NCI-H2029 treated with DMSO at 0.1 percent for 48 hours (cell line): ENCODE measurements around the gene CDH4.

Experiments used
- DNase-seq: peaks from one replicate; lab custom pipeline; 2025; lab: John Stamatoyannopoulos, UW

CDH4 gene

DNA sequence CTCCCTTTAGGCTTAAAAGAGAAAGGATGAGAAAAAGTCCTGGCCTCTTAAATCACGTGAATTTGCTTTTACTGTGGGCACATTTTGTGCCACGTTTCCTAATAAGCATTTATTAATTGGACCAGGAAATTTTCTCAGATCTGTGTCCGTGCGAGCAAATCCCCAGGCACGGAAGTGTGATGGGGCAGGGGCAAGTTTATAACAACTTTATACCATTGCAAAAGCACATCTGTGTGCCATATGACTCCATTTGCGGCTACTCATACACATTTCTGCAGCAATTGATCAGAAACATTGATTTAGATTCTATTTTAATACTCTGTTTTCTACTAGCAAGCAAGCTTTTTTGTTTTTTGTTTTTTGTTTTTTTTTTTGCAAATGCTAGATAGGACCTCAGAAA lies 440.4 kb downstream of the CDH4 start:
- DNase-seq: no peak

DNA sequence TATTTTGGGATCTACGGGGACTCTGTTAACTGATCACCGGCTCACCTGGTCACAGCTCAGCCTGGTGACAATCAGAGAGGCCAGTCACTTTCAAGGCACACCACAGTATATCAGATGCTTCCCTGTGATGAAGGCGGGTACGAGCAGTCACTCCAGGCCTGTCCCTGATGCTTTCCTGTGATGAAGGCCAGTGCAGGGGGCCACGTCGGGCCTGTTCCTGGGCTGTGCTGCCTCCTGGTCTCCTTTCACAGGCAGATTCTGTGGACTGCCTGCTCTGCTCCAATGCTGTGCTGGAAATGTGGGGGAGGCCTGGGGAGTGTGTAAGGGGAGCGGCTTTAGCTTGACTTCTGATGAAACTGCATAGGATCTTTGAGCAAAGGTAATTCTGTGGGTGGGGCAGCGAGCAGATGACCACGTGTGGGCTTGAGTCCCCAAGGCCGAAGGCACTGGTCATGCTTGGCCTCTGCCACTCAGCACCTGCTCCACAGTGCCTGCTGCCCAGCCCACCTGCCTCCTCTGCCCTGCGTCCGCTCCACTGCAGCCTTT lies 441.1 kb downstream of the CDH4 start:
- DNase-seq: no peak

DNA sequence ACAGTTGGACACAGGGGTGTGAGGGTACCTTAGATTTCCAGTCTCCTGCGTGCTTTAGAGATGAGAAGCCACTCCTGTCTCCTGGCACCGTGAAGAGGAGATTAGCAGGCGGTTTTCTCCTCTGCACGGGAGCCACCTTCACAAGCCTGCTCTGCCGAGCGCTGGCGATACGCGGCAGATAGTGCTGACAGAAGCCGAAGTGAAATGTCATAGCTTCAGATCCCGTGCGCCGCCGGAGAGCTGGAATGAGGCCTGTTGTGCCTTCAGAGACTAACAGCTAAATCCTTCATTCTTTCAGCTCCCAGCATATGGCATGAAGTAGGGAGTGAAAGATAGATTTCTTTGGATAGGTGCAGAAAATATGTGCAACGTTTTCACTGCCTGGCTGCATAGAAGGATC lies 442.6 kb downstream of the CDH4 start:
- no peak for DNase-seq

DNA sequence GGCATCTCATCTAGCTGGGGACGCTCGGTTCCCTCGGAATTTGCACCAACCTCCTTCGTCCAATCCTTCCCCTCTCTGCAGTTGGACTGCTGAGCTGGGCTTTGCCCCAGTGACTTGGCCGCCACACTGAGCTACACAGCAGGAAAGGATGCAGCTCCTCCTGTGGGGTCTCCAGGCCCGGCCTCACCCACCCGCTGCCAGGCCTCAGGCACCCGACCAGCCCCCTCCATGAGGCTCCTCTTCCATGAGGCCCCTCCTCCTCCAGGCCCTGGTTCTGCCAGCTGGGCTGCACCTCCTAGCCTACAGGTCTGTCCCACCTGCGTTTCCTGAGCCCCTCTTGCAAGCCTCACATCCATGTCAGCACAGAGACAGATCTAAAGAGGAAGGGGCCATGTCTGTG lies 443.7 kb downstream of the CDH4 start:
- DNase-seq: no peak

DNA sequence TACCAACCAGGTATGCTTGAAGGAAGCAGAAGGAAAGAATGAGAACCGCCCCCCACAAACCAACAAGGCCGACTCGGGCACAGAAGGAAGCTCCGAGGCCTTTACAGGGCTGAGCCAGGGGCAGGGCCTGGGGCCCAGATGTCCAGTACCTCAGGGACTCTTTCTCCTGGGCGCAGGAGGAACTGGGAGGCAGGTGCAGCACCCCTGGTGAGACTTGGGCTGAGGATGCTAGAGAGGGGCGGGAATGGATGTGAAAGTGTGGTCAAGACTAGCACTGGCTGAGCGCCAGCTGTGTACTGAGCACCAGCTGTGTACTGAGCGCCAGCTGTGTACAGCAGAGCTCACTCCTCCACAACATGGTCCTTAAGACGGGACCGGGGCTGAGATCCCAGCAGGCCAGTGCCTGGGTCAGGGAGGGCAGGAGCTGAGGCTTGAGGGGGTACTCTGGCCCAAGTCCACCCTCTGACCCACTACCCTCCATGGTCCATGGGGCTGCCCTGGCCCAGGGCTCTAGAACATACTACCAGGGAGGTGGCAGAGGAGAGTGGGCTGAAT lies 444.2 kb downstream of the CDH4 start:
- DNase-seq: no peak

DNA sequence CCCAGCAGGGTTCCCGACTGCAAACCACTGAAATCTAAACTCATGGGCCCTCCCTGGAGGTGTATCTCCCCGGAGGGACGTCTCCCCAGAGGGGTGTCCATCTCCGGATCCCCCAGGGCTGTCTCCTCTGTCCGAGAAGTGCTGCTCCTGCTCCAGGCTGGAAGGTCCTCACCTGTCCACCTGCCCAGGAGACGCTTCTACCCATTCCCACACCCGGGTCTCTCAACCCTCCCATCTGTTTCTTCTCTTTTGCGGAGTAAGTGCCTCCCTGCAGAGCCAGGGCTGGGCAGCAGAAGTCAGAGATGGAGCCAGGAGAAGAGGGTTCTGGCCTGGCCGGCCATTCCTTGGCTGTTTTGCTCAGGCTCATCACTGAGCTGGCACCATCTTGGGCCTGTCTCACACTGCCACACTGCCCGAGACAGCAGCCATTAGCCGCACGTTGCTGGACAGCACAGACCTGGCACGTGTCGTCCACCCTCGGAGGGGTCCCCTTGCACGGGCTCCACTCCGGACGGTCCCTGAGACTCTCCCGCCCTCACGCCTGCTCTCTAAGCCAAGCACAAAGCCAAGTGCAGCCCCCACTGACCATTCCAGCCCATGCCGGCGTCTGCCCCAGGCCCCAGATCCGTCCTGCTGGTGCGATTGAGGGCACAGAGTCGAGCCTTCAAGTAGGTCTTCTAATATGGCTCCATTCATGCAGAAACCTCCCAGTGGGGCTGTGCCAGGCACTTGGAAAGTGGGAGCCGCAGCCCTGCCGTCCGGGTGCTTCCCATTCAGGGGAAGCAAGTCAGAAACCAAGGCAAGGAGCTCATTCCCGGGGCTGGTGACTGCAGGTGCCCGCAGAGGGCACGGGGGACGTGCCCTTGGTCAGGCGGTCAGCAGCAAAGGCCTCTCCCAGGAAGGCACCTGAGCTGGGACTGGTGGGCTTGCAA lies 445.9 kb downstream of the CDH4 start:
- no peak for DNase-seq

DNA sequence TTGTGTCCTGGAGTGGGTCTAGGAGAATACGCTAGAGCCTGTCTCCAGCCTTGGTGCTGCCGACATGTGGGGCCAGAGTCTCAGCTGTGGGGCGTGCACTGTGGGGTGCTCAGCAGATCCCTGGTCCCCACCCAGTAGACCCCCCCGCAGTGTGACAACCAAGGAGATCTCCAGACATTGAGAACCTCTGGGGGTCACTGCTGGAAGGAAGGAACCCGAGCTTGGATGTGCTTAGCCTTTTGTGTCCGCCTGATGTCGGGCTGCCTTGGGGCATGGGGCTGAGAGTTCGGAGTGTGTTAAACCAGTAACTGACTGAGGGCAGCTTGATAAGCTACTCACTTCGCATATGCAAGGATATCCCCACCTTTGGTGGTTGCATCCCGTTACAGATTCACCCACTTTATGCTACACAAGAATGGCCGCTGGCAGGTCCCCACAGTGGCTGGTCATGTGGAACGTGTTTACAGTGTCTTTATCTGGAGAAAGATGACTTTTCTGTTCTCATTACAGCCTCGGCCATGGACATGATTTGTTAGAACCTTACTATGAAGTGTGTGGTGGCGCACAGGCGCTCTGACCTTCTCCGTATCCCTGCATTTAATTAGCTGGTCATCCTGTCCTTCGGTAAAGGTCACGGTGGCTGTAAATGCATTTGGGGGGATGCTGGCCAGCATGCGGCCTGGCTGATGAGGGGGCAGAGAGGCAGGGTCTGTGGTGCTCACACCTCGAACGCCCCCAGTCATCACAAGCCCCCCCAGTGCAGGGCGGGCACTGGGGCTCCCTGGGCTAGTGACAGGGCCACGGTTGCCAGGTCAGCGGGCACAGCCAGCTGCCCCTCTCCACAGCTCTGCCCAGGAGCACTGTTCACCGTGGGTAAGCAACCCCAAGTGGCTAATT lies 446.8 kb downstream of the CDH4 start:
- no peak for DNase-seq

DNA sequence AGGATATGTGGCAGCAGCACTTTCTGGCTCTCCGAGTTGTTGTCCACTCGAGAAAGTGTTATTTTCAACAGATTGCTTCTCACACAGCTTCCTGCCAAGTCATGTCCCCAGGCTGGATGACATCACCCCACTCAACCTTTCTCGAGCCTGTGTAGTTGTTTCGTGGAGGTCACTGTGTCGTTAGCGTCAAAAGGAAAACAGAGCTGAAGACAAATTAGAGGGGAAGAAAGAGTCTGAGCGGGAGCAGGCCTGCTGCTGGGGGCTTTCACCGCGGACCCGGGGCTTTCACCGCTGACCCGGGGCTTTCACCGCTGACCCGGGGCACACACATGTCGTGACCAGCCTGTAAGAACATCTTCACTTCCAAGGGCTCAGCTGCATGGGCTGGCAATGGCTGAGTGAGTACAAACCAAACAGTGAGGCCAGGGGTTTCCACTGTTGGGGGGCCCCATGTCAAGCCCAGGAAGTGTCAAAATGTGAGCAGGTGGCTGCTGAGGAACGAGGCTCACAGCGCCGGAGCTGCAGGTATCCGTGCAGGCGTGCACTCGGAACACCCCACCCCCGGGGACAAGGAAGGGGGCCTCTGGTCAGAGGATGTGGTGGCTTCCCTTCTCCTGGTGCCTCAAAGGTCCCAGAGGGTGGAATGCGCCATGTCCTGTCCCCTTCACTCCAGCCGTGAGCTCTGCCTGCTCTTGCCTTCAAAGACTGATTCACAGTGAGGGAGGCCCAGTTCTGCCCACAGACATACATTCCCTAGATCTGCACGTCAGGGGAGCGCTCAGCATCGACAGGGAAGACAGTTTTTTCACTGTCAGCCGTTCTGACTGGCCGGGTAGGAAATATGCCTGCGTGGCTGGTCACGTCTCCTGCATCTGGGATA lies 447.7 kb downstream of the CDH4 start:
- DNase-seq: no peak

DNA sequence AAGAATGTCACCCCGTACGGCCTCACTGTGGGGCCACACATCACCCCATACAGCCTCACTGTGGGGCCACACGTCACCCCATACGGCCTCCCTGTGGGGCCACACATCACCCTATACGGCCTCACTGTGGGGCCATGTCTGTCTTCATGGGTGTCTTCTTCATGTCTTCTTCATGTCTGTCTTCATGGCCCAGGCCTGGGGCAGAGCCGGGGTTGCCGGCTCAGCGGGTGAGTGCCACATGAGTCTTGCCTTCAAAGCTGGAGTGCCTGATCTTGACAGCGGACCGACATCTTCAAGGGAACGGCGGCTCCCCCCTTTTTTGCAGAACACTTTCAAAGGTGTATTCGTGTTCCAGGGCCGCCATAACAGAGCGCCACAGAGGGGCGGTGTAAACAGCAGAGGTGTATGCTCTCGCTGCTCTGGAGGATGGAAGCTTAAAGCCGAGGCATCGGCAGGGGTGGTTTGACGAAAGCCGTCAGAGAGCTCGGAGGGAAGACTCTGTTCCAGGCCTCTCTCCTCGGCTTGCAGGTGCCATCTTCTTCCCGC lies 448.6 kb downstream of the CDH4 start:
- no peak for DNase-seq

DNA sequence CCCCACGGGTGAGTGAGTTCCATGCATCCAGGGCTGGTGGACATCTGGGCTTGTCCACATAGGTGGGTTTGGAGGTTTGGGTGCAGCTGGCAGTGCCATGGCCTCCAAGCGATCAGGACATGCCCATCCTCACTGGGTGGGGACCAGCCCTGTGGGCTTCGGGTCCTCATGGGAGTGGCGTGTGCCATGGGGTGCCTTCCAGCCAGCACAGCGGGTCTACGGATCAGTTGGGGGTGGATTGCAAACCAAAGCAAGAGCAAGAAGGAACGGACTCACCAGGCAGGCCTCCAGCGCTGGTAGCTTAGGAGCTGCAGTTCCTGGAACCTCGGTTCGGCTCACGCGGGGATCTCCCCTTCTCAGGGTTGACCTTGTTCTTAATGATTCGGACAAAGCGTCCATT lies 449.3 kb downstream of the CDH4 start:
- DNase-seq: no peak

DNA sequence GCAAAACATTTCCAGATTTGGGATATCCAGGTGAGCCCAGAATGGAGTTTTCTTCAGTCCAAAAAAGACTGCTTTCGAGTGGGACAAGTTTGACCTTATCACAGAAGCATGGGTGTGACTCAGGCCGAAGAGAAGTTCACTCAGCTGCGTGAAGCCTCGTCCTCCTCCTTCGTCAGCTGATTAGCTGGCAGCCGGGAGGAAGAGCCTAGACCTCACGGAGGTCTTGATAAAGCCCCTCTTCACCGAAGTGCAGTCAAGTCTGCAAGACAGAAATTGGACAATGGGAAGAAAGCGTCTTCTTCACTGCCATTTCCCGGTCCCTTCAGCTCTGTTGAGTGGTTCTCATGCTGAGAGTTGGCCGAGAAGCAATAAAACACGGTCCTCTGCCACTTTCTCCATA lies 449.7 kb downstream of the CDH4 start:
- no peak for DNase-seq

DNA sequence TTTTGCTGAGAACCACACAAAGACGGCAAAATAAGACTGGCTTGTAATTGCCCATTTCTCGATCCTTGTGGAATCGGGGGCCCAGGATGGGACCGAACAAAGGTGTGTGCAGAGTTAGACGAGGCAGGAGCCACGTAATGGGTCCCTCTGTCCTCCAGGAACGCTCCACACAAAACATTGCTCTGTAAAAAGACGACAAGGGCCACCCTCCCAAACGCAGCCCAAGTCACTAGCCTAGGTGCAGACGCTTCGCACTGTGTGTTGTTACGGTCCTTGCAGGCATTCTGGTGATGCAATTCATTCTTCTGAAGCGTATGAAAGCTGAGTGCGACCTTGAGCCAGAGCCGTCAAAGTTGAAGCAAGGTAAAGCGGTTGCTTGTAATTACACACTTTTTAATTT lies 450.2 kb downstream of the CDH4 start:
- no peak for DNase-seq

DNA sequence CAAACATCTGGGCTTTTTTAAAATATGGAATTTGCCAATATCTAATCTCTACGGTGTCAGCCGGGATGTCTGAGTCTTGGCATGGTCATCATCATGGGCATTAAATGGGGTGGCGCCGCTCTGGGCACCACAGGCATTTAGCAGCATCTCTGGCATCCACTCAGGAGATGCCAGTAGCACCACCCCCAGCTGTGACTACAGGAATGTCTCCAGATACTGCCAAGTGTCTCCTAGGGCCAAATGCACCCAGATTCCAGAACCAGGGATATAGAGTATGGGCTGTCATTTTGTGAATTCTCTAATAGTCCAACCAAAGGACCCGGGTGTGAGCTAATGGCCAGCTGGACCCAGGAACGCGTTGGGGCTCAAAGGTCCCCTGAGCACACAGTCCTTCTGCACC lies 452.6 kb downstream of the CDH4 start:
- DNase-seq: no peak

DNA sequence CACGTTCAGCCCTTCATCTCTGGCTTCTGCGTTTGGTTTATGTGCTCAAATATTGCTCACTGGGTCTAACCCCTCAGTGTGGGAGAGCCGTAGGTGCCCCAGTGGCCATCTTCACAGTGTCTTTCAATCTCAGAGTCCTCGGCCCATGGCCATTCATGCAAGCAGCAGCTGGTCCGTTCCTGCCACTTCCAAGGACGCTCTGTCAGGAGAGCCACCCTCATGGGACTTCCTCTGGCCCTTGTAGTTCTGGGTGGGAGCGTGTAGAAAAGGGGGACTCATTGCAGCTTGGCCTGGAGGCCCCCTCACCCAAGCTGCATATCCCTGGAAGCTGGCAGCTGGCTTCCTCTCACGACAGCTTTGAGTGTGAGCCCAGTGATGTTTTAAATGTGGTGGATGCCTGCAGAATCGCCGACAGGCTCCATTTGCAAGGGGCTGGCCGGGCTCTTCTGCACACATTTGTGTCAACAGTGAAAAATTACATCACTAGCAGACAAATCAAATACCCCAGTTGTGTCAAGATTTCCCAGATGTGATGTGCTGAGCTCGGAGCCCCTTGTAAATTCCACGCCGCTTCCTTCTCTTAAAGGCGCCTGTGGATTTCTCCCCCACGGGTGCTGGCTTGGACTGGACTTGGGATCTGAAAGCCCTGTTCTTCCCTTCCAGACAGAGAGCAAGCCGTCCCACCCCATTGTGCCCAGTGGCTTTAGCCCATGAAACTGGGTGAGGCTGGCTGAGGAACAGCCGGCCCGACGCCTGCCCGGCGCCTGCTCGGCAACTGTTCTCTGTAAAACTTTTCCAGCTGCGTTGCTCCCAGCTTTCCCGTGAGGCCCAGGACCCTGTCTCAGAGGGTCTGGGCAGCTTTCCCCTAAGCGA lies 453.6 kb downstream of the CDH4 start:
- no peak for DNase-seq

DNA sequence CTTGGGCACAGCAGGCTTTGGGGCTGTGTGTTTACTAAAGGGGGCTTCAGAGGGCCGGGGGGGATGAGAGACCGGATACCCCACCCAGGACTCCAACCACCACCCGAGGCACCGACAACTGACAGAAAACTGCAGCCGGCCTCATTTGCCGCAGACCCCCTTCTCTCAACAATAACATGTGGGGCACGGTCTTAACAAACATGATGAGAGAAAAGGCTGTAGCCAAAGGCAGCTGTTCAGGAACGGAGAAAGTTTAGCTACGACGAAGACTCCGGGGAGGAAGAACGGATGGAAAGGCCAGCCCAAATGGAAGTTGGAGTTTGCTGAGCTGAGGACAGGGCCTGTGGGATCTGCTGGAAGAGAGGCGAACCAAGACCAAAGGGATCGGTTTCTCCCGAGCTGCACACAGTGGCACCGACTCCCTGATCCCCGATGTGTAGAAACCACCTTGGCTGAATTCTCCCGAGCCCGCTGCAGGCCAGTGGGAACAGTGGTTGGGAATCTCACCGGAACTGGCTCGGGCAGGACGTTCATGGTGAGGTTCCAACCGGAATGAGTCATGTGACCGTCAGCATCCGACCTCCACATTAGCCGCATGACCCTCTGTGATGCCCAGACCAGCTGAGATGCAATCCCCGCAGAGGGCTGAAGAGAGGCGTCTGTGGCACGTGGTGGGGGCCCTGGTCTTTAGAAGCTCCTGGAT lies 454.3 kb downstream of the CDH4 start:
- DNase-seq: no peak

DNA sequence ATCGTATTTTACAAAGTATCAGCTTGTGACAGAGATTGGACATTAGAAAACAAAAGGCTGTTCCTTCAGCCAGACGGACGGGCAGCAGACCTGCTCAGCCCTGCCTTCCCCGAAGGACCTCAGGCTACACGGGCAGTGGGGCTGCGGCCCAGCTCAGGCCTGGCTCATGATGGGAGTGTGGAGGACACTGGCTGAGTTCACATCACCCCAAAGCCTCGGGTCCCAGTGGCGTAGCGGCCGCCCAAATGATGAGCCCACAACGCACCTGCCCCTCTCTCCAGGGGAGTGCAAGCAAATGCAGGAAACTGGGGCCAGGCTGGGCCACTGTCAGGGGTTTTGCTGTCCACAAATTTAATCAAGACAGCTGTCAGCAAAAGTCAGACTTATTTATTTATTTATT lies 456.8 kb downstream of the CDH4 start:
- no peak for DNase-seq

DNA sequence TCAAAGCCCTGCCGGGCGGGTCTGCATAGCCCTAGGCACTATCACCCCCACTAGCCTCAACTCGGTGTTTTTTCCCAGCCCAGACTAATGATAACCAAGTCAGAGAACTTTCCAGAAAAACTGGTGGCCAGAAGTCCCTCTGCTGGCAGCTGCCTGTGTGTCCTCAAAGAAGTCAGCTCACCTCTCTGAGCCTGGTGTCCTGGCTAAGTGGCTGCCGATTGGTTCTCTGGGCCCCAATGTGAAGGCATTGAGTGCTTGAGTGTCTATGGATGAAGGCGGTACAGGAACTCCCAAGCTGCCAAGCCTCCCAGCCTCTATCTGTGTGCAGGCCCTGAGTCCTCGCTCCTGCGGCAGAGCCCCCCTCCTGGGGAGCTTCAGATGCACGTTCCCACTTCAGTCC lies 458.0 kb downstream of the CDH4 start:
- no peak for DNase-seq

DNA sequence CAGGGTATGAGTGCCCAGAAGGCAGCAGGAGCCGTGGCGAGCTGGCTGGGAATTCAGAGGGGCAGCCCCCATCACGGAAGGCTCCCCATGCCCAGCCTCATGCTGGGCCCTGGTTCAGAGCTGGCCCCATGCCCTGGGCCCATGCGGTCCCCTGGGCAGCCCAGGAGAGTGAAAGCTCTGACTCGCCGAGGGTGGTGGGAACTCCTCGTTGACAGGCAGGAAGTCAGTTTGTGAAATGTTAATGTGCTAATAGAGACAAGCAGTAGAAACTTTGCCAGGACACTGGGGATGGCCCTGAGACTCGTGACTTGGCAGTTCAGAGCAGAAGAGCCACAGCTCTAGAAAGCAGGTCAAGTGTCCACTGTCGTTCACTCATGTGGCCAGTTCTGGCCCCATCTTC lies 460.6 kb downstream of the CDH4 start:
- DNase-seq: no peak

DNA sequence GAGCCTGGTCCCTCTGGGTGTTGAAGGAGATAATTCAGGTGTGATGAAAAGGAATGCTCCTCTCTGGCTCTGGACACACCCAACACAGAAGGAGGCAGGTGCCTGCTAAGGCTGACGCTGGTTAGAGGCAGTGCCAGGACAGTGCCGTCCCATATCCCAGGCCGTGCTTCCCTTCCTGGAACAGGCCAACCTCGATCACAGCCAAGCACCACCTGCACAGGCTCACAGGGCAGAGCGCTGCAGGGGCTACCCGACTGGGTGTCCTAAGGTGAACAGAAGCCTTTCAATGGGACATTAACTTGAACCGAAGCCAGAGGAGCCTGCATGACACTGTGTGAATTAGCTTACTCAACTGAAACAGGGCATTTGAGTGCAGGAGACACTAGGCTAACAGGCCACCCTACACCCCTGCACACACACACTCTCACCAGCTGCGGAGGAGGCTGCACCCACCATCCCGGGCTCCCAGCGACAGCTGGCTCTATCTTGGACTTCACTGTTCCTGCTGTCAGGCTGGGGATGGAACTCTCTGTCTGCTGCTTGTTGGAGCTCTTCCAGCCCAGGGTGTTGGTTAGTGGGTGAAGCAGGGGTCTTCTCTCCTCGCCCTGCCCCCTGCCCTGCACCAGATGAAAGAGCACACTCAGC lies 466.4 kb downstream of the CDH4 start:
- DNase-seq: no peak
